Ishikawa (cell line): ENCODE measurements around the gene C6orf58.

ENCODE experiments used
- CEBPB ChIP-seq: IDR thresholded peaks from 2 replicates; pipeline ENCODE4 v1.6.1; 2012
- CREB1 ChIP-seq: IDR thresholded peaks from 2 replicates; pipeline ENCODE4 v1.6.1; 2012; ENCODE audit warnings: low read depth
- EGR1 ChIP-seq: IDR thresholded peaks from 2 replicates; pipeline ENCODE4 v1.6.1; 2012
- EP300 ChIP-seq: IDR thresholded peaks from 2 replicates; pipeline ENCODE4 v1.6.1; 2012; ENCODE audit warnings: borderline replicate concordance
- FOXM1 ChIP-seq: IDR thresholded peaks from 2 replicates; pipeline ENCODE4 v1.6.1; 2012; ENCODE audit warnings: low read depth, borderline replicate concordance
- MAX ChIP-seq: IDR thresholded peaks from 2 replicates; pipeline ENCODE4 v1.6.1; 2012
- NFIC ChIP-seq: IDR thresholded peaks from 2 replicates; pipeline ENCODE4 v1.6.1; 2012
- RAD21 ChIP-seq: IDR thresholded peaks from 2 replicates; pipeline ENCODE4 v1.6.1; 2012; ENCODE audit warnings: low read depth
- REST ChIP-seq: IDR thresholded peaks from 2 replicates; pipeline ENCODE4 v1.6.1; 2012; ENCODE audit warnings: low read depth, mild to moderate bottlenecking
- TAF1 ChIP-seq: IDR thresholded peaks from 2 replicates; pipeline ENCODE4 v1.6.1; 2012; ENCODE audit warnings: low read depth, mild to moderate bottlenecking
- TCF12 ChIP-seq: IDR thresholded peaks from 2 replicates; pipeline ENCODE4 v1.6.1; 2012; ENCODE audit warnings: low read depth
- TEAD4 ChIP-seq: IDR thresholded peaks from 2 replicates; pipeline ENCODE4 v1.6.1; 2012
- USF1 ChIP-seq: IDR thresholded peaks from 2 replicates; pipeline ENCODE4 v1.6.1; 2012
- YY1 ChIP-seq: IDR thresholded peaks from 2 replicates; pipeline ENCODE4 v1.6.1; 2012; ENCODE audit warnings: low read depth
- ZBTB7A ChIP-seq: IDR thresholded peaks from 2 replicates; pipeline ENCODE4 v1.6.1; 2012; ENCODE audit warnings: low read depth

Gene C6orf58

GRCh38 chr6:127634178-127634577 is 57.2 kb downstream of the C6orf58 start:
- TF ChIP-seq YY1 = no peak
- TF ChIP-seq EP300 = no peak
- TF ChIP-seq MAX = no peak
- TF ChIP-seq CREB1 = no peak
- TF ChIP-seq REST = no peak
- TF ChIP-seq EGR1 = no peak
- TF ChIP-seq CEBPB = no peak
- no peak for TF ChIP-seq USF1
- TF ChIP-seq TCF12 = no peak
- TF ChIP-seq RAD21 = no peak
- no peak for TF ChIP-seq TAF1
- TF ChIP-seq ZBTB7A = no peak
- no peak for TF ChIP-seq FOXM1
- no peak for TF ChIP-seq NFIC
- TF ChIP-seq TEAD4 = no peak

GRCh38 chr6:127635091-127635490 is 58.1 kb downstream of the C6orf58 start:
- TF ChIP-seq CEBPB = no peak
- TF ChIP-seq FOXM1 = no peak
- no peak for TF ChIP-seq ZBTB7A
- no peak for TF ChIP-seq RAD21
- no peak for TF ChIP-seq TEAD4
- TF ChIP-seq YY1 = no peak
- no peak for TF ChIP-seq TAF1
- TF ChIP-seq CREB1 = no peak
- TF ChIP-seq EGR1 = no peak
- no peak for TF ChIP-seq REST
- TF ChIP-seq TCF12 = no peak
- TF ChIP-seq NFIC = no peak
- TF ChIP-seq MAX = no peak
- TF ChIP-seq EP300 = no peak
- TF ChIP-seq USF1 = no peak

GRCh38 chr6:127637830-127638409 is 60.9 kb downstream of the C6orf58 start:
- TF ChIP-seq YY1 = no peak
- TF ChIP-seq TEAD4 = no peak
- no peak for TF ChIP-seq CEBPB
- no peak for TF ChIP-seq REST
- no peak for TF ChIP-seq RAD21
- no peak for TF ChIP-seq EP300
